ENCODE results near the gene CNIH3. TPM values are rescaled to one million over a fixed set of nuclear protein-coding genes. Genes with fewer than 3 reads are reported as not detected.

The CNIH3 gene
- total RNA-seq, 1 donor from 2014 or later: 1.8 TPM

GRCh38 chr1:224640587-224640986, 24.5 kb downstream of the CNIH3 start:
- DNase-seq (ENCODE audit: low read depth in 2 of 2): no peak

DNA sequence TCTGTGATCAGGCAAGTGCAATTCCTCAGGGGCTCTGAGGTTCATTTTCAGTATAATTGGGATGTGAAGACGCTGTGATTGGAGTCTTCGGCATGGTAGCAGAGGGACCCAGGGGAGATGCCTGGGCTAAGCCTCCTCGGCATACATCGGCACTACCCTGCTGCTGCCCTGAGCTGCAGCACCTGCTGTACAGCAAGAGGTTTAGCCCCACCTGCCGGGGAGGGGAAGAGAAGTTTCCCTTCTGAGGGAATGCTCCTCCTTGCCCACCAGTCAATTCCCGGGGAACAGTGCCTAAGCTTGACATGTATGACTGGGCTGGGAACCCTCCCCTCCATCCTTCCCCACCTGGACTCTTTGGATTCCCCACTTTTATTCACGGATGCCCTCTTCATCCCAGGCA, 24.9 kb downstream of the CNIH3 start:
- DNase-seq (ENCODE audit: low read depth in 2 of 2): peak in 1 of 2 donors; percentile 7

- DNase-seq (ENCODE audit: low read depth in 2 of 2): no peak
These were observed 27.5 kb downstream of the CNIH3 start for GRCh38 chr1:224643653-224644052.

- peak; percentile 54 to 60 for DNase-seq (ENCODE audit: low read depth in 2 of 2)
These were observed 28.5 kb downstream of the CNIH3 start for GRCh38 chr1:224644553-224645154.

- DNase-seq (ENCODE audit: low read depth in 2 of 2): no peak
These were observed 31.3 kb downstream of the CNIH3 start for GRCh38 chr1:224647449-224647848.

DNA sequence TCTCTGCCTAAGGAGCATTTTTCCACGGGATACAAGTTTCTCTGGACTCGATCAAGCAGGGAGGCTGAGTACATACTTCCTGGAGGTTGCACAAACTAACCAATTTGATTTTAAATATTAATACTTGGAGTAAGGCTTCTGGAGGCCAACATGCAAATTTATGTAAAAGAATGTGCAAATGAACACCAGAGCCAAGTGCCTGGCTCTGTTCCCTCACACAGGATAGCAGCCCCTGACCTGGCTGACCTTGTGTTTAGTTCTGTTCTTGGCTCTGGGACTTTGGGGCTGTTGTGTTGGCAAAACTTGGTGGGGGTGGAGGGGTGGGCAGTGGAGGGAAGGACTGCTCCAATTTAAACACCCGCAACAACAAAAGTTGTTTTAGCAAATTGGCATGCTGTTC, 34.2 kb downstream of the CNIH3 start:
- DNase-seq (ENCODE audit: low read depth in 2 of 2): peak in 1 of 2 donors; percentile 10

DNA sequence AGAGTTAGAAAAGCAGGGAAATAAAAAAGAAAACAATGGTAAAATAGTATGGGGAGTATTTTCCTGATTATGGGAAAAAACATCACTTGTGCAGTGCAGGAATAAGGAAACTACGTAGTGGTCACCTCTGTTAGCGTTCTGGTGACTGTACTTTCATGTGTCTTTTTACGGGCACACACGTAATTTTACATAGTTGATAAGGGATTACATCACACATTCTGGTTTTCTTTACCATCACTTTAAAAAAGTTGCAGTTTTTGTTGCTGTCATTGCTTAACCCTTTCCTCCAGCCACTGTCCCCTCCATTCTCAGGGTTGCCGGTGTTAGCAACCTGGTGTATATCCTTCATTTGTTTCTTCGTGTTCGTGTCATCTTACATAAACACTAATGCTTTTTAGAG, 35.1 kb downstream of the CNIH3 start:
- DNase-seq (ENCODE audit: low read depth in 2 of 2): no peak

- no peak for DNase-seq (ENCODE audit: low read depth in 2 of 2)
These were observed 40.3 kb downstream of the CNIH3 start for GRCh38 chr1:224656392-224656791.

GRCh38 chr1:224660074-224660473, 44.0 kb downstream of the CNIH3 start:
- DNase-seq (ENCODE audit: low read depth in 2 of 2): no peak

- DNase-seq (ENCODE audit: low read depth in 2 of 2): no peak
These were observed 46.8 kb downstream of the CNIH3 start for GRCh38 chr1:224662870-224663269.

GRCh38 chr1:224665016-224665415, 48.9 kb downstream of the CNIH3 start:
- no peak for DNase-seq (ENCODE audit: low read depth in 2 of 2)

DNA sequence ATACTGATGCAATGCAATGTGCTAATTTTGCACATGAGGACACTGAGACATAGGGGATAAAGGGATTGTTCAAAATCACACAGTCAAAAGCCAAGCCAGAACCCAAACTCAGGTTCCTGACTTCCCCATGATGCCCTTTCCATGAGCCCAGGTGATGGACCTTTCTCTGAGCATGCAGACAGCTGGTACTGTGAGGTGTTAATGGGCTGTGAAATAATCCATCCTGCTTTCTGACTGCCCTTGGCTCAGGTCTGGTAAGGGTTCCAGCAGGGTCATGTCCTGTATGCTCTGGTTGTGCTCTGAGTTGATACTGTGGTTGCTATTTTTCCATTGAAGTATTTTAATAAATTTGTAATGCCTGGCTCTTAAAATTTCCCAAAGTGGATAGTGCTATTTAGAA, 50.0 kb downstream of the CNIH3 start:
- no peak for DNase-seq (ENCODE audit: low read depth in 2 of 2)

- DNase-seq (ENCODE audit: low read depth in 2 of 2): no peak
These were observed 50.8 kb downstream of the CNIH3 start for GRCh38 chr1:224666913-224667312.

- no peak for DNase-seq (ENCODE audit: low read depth in 2 of 2)
These were observed 52.9 kb downstream of the CNIH3 start for GRCh38 chr1:224668984-224669383.

- no peak for DNase-seq (ENCODE audit: low read depth in 2 of 2)
These were observed 53.3 kb downstream of the CNIH3 start for GRCh38 chr1:224669403-224669802.

- peak in 1 of 2 donors; percentile 11 for DNase-seq (ENCODE audit: low read depth in 2 of 2)
These were observed 54.4 kb downstream of the CNIH3 start for GRCh38 chr1:224670506-224670905.

DNA sequence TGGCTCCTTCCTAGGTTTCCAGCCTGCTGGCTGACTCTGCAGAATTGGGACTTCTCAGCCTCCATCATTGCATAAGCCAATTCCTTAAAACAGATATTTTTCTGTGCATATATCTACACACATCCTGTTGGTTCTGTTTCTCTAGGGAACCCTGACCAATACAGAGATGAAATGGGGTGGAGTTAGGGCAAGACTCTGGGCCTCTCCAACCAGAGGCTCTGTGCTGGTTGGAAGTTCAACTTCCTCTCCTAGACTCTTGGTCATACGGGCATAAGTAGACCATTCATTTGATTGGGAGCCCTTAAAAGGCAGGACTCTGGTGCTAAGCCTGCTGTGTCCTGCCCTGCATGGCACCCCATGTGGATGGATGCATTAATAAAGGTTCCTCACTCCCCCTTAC, 55.0 kb downstream of the CNIH3 start:
- no peak for DNase-seq (ENCODE audit: low read depth in 2 of 2)

GRCh38 chr1:224673141-224673540, 57.0 kb downstream of the CNIH3 start:
- peak; percentile 31 to 43 for DNase-seq (ENCODE audit: low read depth in 2 of 2)

- no peak for DNase-seq (ENCODE audit: low read depth in 2 of 2)
These were observed 59.5 kb downstream of the CNIH3 start for GRCh38 chr1:224675590-224675989.

GRCh38 chr1:224676551-224676950, 60.4 kb downstream of the CNIH3 start:
- no peak for DNase-seq (ENCODE audit: low read depth in 2 of 2)

- no peak for DNase-seq (ENCODE audit: low read depth in 2 of 2)
These were observed 62.1 kb downstream of the CNIH3 start for GRCh38 chr1:224678168-224678567.

DNA sequence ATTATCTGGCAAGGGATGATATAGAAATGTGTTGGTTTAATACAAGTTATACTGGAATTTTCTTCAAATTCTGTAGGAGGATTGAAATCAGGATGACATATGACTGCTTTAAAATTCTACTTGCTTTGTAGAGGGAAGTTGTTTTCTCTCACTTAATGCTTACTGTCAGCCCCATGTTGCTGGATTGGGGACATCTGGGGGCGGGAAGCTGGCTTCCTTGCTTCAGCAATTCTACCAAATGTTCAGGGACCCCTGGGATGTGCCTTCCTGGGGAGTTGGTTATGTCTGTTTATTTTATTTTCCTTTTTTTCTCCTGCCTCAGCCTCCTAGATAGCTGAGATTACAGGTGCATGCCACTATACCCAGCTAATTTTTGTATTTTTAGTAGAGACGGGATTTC, 63.5 kb downstream of the CNIH3 start:
- DNase-seq (ENCODE audit: low read depth in 2 of 2): no peak

GRCh38 chr1:224681816-224682215, 65.7 kb downstream of the CNIH3 start:
- DNase-seq (ENCODE audit: low read depth in 2 of 2): no peak

DNA sequence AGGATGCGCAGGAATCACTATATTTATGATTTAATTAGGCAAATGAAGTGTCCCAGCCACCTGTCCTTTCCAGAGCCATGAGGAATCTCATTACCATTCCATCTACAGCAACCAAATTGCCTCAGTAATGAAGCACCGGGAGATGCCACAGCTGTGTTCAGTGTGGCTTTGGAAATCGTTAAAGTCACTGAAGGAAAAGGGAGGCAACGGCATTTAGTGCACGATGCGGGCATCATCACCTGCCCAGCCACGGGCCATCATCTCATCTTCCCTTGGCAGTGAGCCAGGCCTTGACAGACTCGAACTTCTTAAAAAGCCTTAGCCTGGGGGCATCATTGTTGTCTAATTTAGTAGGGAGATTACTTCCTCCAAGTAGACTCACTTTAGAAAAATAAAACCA, 67.8 kb downstream of the CNIH3 start:
- DNase-seq (ENCODE audit: low read depth in 2 of 2): no peak

Measured in lung microvascular endothelial cell (primary cell).